A673 (cell line): ENCODE measurements around the gene GRIK3.

ENCODE experiments used
- CTCF ChIP-seq: fragments of 300-800, 200-600 bp; sonication (generic); conservative IDR thresholded peaks from 2 replicates; pipeline ENCODE4 v1.5.1; 2017; ENCODE audit warnings: low read depth, mild to moderate bottlenecking, antibody characterized with exemption, low read length, moderate library complexity, mixed read lengths
- EZH2 ChIP-seq: fragments of 200-600 bp; sonication (generic); IDR thresholded peaks from 2 replicates; pipeline ENCODE4 v1.6.1; 2017; ENCODE audit warnings: borderline replicate concordance, low read depth, mild to moderate bottlenecking, mixed read lengths, antibody characterized with exemption, low read length; ENCODE audit not compliant: poor library complexity, severe bottlenecking

GRCh38 chr1:37069406-37069805 lies 35.1 kb upstream of the GRIK3 start:
- TF ChIP-seq CTCF (no peak), EZH2 (no peak)
